Measurements from ENCODE around the gene DLX2. TPM values are rescaled to one million over a fixed set of nuclear protein-coding genes. Genes with fewer than 3 reads are reported as not detected.

Gene DLX2
- total and polyA plus RNA-seq, 4 donors = 0.01 to 0.26 TPM; not detected in 2

- H3K4me1 ChIP-seq (ENCODE audit: control insufficient read depth in 5 of 5, insufficient read depth in 5 of 5, low read length in 5 of 5) = peaks cover 0 to 16% (median 8%) of the 10 kb centered on the region in 5 donors
- DNase-seq = peak; percentile 53 to 79 (median 77)
These were observed 50.4 kb downstream of the DLX2 start for GRCh38 chr2:172052000-172052983.

GRCh38 chr2:172050479-172051125, 52.1 kb downstream of the DLX2 start:
- no peak for DNase-seq
- no peak overlapping the region for H3K9ac ChIP-seq (ENCODE audit: insufficient read depth in 1 of 2, low read length in 2 of 2)
- H3K27me3 ChIP-seq (ENCODE audit: control insufficient read depth in 3 of 3, insufficient read depth in 3 of 3, low read length in 2 of 3) = no peaks in the 10 kb centered on the region
- ATAC-seq (ENCODE audit: insufficient read depth, low FRiP score) = no peak
- no peak for TF ChIP-seq CTCF (IDR thresholded peaks at IDR 0.05; ENCODE audit: control extremely low read depth, extremely low read depth)
- H3K36me3 ChIP-seq (ENCODE audit: control insufficient read depth in 4 of 4, insufficient read depth in 4 of 4, low read length in 4 of 4) = no peaks in the 10 kb centered on the region
- no peak overlapping the region for H3K4me3 ChIP-seq
- H3K4me1 ChIP-seq (ENCODE audit: control insufficient read depth in 5 of 5, insufficient read depth in 5 of 5, low read length in 5 of 5) = peaks cover 0 to 16% (median 8%) of the 10 kb centered on the region in 5 donors
- WGBS, 2 donors = 89 to 92% methylated on average over 1 of the region's 1 CpG
- no peaks in the 10 kb centered on the region for H3K9me3 ChIP-seq (ENCODE audit: control insufficient read depth in 4 of 4, insufficient read depth in 3 of 4, low read length in 3 of 4)
- H3K27ac ChIP-seq (ENCODE audit: low read depth in 1 of 2, low read length in 1 of 2) = no peak overlapping the region

More at GRCh38 chr2:172052000-172052983, 50.4 kb downstream of the DLX2 start:
- 57 to 67% methylated on average over 4 of the region's 4 CpGs for WGBS, 2 donors
- H3K27ac ChIP-seq (ENCODE audit: low read depth in 1 of 2, low read length in 1 of 2) = no peak overlapping the region
- no peak overlapping the region for H3K9ac ChIP-seq (ENCODE audit: insufficient read depth in 1 of 2, low read length in 2 of 2)
- no peak for ATAC-seq (ENCODE audit: insufficient read depth, low FRiP score)
- H3K9me3 ChIP-seq (ENCODE audit: control insufficient read depth in 4 of 4, insufficient read depth in 3 of 4, low read length in 3 of 4) = no peaks in the 10 kb centered on the region
- H3K27me3 ChIP-seq (ENCODE audit: control insufficient read depth in 3 of 3, insufficient read depth in 3 of 3, low read length in 2 of 3) = no peaks in the 10 kb centered on the region
- no peak for TF ChIP-seq CTCF (IDR thresholded peaks at IDR 0.05; ENCODE audit: control extremely low read depth, extremely low read depth)
- H3K4me3 ChIP-seq = no peak overlapping the region
- no peaks in the 10 kb centered on the region for H3K36me3 ChIP-seq (ENCODE audit: control insufficient read depth in 4 of 4, insufficient read depth in 4 of 4, low read length in 4 of 4)

GRCh38 chr2:172049567-172050120, 53.1 kb downstream of the DLX2 start:
- 96 to 99% methylated on average over 2 of the region's 2 CpGs for WGBS, 2 donors
- ATAC-seq (ENCODE audit: insufficient read depth, low FRiP score) = no peak
- Histone ChIP-seq H3K9me3 (ENCODE audit: control insufficient read depth in 4 of 4, insufficient read depth in 3 of 4, low read length in 3 of 4) (no peaks in the 10 kb centered on the region), H3K9ac (ENCODE audit: insufficient read depth in 1 of 2, low read length in 2 of 2) (no peak overlapping the region), H3K27me3 (ENCODE audit: control insufficient read depth in 3 of 3, insufficient read depth in 3 of 3, low read length in 2 of 3) (no peaks in the 10 kb centered on the region), H3K36me3 (ENCODE audit: control insufficient read depth in 4 of 4, insufficient read depth in 4 of 4, low read length in 4 of 4) (no peaks in the 10 kb centered on the region), H3K4me3 (no peak overlapping the region), H3K27ac (ENCODE audit: low read depth in 1 of 2, low read length in 1 of 2) (no peak overlapping the region), H3K4me1 (ENCODE audit: control insufficient read depth in 5 of 5, insufficient read depth in 5 of 5, low read length in 5 of 5) (peaks cover 0 to 16% (median 8%) of the 10 kb centered on the region in 5 donors)
- no peak for DNase-seq
- no peak for TF ChIP-seq CTCF (IDR thresholded peaks at IDR 0.05; ENCODE audit: control extremely low read depth, extremely low read depth)

Other genes with a start within 250 kb of the DLX2 start
- gene SLC25A12, start 208.7 kb downstream of the DLX2 start, total RNA-seq = 10 to 100 TPM; 17.9 to 22.4 TPM
- 10 to 100 TPM in 1 of 2 donors, 1 to 10 TPM in 1; 6.9 to 10.6 TPM for gene SLC25A12, start 208.7 kb downstream of the DLX2 start, polyA plus RNA-seq
- gene HAT1, start 180.4 kb downstream of the DLX2 start, total RNA-seq = 10 to 100 TPM; 27.5 to 48.4 TPM
- 10 to 100 TPM; 16.1 to 41.8 TPM for gene HAT1, start 180.4 kb downstream of the DLX2 start, polyA plus RNA-seq
- gene METAP1D, start 102.9 kb downstream of the DLX2 start, total RNA-seq = 10 to 100 TPM in 1 of 2 donors, 1 to 10 TPM in 1; 3.1 to 17.8 TPM
- gene METAP1D, start 102.9 kb downstream of the DLX2 start, polyA plus RNA-seq = 1 to 10 TPM; 2.5 to 2.8 TPM
- gene DLX1, start 17.4 kb downstream of the DLX2 start, total RNA-seq = not detected
- gene DLX1, start 17.4 kb downstream of the DLX2 start, polyA plus RNA-seq = under 1 TPM in 1 of 2 donors, not detected in 1; 0.05 TPM

All from lung (tissue), 12 donors.